Activated CD8-positive, alpha-beta T cell treated with anti-CD3 and anti-CD28 coated beads, Interleukin-2, amount 10 ng/mL, durations not matched to agents 7 days and 5 days (primary cell): ENCODE data around the gene UNC119B. TPM values are rescaled to one million over a fixed set of nuclear protein-coding genes. Genes with fewer than 3 reads are reported as not detected.

Experiments used
- ATAC-seq: fragments of 150-1000 bp; cut with Tn5 transposase; one replicate; pipeline ENCODE4 v1.10.0; 2021; ENCODE audit warnings: moderate library complexity
- CTCF ChIA-PET: fragments of 350-600 bp; sonication (Branson Sonifier 250); formaldehyde crosslinking; loops from one replicate; lab custom pipeline; 2021; ENCODE audit warnings: antibody characterized with exemption; lab: Charles Lee
- POLR2A ChIA-PET: fragments of 350-600 bp; sonication (Branson Sonifier 250); formaldehyde crosslinking; loops from one replicate; lab custom pipeline; 2021; ENCODE audit warnings: antibody characterized with exemption; lab: Charles Lee
- DNase-seq: peaks from one replicate; pipeline ENCODE4 v3.0.0-alpha.2; 2020
- H3K27ac Mint-ChIP-seq: one replicate; pipeline ENCODE4 v1.8.0; 2021; ENCODE audit warnings: mild to moderate bottlenecking, mixed read lengths
- H3K27me3 Mint-ChIP-seq: one replicate; pipeline ENCODE4 v1.8.0; 2021; ENCODE audit warnings: low read depth, mixed read lengths
- H3K36me3 Mint-ChIP-seq: one replicate; pipeline ENCODE4 v1.8.0; 2021; ENCODE audit warnings: low read depth, mixed read lengths
- H3K4me1 Mint-ChIP-seq: one replicate; pipeline ENCODE4 v1.8.0; 2021; ENCODE audit warnings: low read depth, mixed read lengths
- H3K4me3 Mint-ChIP-seq: one replicate; pipeline ENCODE4 v1.8.0; 2021; ENCODE audit warnings: mild to moderate bottlenecking, mixed read lengths
- H3K9me3 Mint-ChIP-seq: one replicate; pipeline ENCODE4 v1.8.0; 2022; ENCODE audit warnings: mixed read lengths; ENCODE audit not compliant: insufficient read depth
- total RNA-seq, 2 experiments: library from RNA; stranded (reverse); gene quantifications; one replicate each; pipeline ENCODE4 v1.2.3, GENCODE V29; 2021

UNC119B gene
- total RNA-seq, 2 experiments from 2014 or later: 18.5 to 18.9 TPM

- Mint-ChIP-seq H3K36me3 (peaks cover 17% of the 10 kb centered on the region), H3K4me1 (peaks cover 64% of the 10 kb centered on the region), H3K4me3 (peak overlapping the region; percentile 93), H3K27ac (peak overlapping the region; percentile 43), H3K9me3 (no peaks in the 10 kb centered on the region), H3K27me3 (no peaks in the 10 kb centered on the region)
- DNase-seq: no peak
- no peak for ATAC-seq
- POLR2A ChIA-PET: interaction anchor here (0.9 to 1.2 kb wide), 3 partner anchors 11 to 33 kb away, joined by 3 to 6 read pairs (median 4); partner anchors contain the start of gene UNC119B
- CTCF ChIA-PET: interaction anchor here (0.6 to 10.4 kb wide), 6 partner anchors 10 to 284 kb away, joined by 3 to 98 read pairs (median 10); partner anchors contain the start of gene POP5
Measured at GRCh38 chr12:120689397-120690082, 20.7 kb upstream of the UNC119B start.

DNA sequence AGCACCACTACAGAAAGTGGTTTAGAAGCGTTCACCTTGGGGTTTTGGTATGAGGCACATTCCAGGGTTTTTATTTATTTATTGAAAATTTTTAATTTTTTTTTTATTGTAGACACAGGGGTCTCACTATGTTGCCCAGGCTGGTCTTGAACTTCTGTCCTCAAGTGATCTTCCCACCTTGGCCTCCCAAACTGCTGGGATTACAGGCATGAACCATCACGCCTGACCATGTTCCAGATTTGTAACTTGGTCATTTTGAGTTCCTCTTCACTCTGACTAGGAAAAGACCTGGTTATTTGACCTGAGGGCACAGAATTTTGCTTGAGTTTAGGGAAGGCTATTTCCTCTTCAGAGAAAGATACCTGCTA is 20.2 kb upstream of the UNC119B start:
- CTCF ChIA-PET: interaction anchor here (1.5 to 10.4 kb wide), 5 partner anchors 11 to 282 kb away, joined by 6 to 98 read pairs (median 15); partner anchors contain the start of gene POP5
- POLR2A ChIA-PET: interaction anchor here (0.9 to 1.2 kb wide), 3 partner anchors 11 to 32 kb away, joined by 3 to 6 read pairs (median 4); partner anchors contain the start of gene UNC119B
- ATAC-seq: no peak
- Mint-ChIP-seq H3K9me3 (no peaks in the 10 kb centered on the region), H3K4me3 (no peak overlapping the region), H3K36me3 (peaks cover 22% of the 10 kb centered on the region), H3K27me3 (no peaks in the 10 kb centered on the region), H3K27ac (no peak overlapping the region), H3K4me1 (peaks cover 59% of the 10 kb centered on the region)
- DNase-seq: no peak

DNA sequence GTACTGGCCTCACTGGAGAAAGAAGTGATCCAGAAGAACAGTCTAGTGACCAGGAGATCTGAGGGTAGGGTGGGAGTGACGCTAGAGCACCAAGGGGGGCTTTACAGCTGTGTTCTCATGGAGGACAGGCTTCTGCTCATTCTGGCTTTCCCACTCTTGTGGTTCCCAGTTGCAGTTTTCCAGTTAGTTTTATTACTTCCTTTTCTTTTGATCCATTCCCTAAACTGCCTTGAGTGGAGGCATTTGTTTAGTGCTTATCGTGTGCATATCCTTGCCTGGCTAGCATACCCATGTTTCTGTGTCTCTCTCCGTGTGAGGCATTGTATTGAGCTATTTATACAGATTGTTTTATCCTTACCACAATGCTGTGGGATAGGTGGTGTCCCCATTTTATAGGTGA is 19.3 kb upstream of the UNC119B start:
- ATAC-seq: no peak
- CTCF ChIA-PET: interaction anchor here (0.7 to 10.4 kb wide), 5 partner anchors 8 to 108 kb away, joined by 3 to 98 read pairs (median 11); no protein-coding TSS in a partner anchor
- Mint-ChIP-seq H3K4me1 (peaks cover 53% of the 10 kb centered on the region), H3K9me3 (no peaks in the 10 kb centered on the region), H3K27me3 (no peaks in the 10 kb centered on the region), H3K4me3 (no peak overlapping the region), H3K36me3 (peaks cover 29% of the 10 kb centered on the region), H3K27ac (no peak overlapping the region)
- no peak for DNase-seq
- POLR2A ChIA-PET: interaction anchor here (0.8 to 1.2 kb wide), 2 partner anchors 19 to 269 kb away, joined by 3 to 6 read pairs; partner anchors contain the start of gene UNC119B

- Mint-ChIP-seq H3K4me1 (peaks cover 53% of the 10 kb centered on the region), H3K4me3 (no peak overlapping the region)
- CTCF ChIA-PET: interaction anchor here (0.7 to 10.4 kb wide), 4 partner anchors 45 to 368 kb away, joined by 3 to 98 read pairs (median 7); no protein-coding TSS in a partner anchor
Measured at GRCh38 chr12:120692524-120693033, 17.7 kb upstream of the UNC119B start.

DNA sequence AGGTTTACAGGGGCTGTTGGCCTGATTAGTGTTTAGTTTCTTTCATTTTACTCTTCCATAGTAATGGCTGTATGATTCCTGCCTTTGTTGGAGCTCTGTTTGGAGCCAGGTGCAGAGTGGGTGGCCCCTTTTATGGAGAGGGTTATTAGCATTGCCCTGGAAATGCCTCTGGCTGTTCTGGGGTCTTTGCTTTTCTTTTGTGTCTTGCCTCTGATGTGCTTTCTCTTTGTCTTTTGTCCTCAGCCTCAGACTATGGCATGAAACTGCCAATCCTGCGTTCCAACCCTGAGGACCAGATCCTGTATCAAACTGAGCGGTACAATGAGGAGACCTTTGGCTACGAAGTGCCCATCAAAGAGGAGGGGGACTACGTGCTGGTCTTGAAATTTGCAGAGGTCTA is 16.4 kb upstream of the UNC119B start:
- no peaks in the 10 kb centered on the region for H3K9me3 Mint-ChIP-seq
- ATAC-seq (no peak), DNase-seq (no peak)
- no peak overlapping the region for H3K4me3 Mint-ChIP-seq
- ChIA-PET POLR2A (no interaction called here), CTCF (interaction anchor here (1.2 to 10.4 kb wide), 2 partner anchors 21 to 47 kb away, joined by 3 to 98 read pairs; no protein-coding TSS in a partner anchor)
- peaks cover 43% of the 10 kb centered on the region for H3K36me3 Mint-ChIP-seq
- H3K27me3 Mint-ChIP-seq: no peaks in the 10 kb centered on the region
- H3K4me1 Mint-ChIP-seq: peaks cover 40% of the 10 kb centered on the region
- H3K27ac Mint-ChIP-seq: no peak overlapping the region

More at GRCh38 chr12:120692524-120693033, 17.7 kb upstream of the UNC119B start:
- Mint-ChIP-seq H3K27ac (peak overlapping the region; percentile 58), H3K36me3 (peaks cover 37% of the 10 kb centered on the region), H3K27me3 (no peaks in the 10 kb centered on the region), H3K9me3 (no peaks in the 10 kb centered on the region)
- ATAC-seq (no peak), DNase-seq (no peak)
- POLR2A ChIA-PET: no interaction called here

DNA sequence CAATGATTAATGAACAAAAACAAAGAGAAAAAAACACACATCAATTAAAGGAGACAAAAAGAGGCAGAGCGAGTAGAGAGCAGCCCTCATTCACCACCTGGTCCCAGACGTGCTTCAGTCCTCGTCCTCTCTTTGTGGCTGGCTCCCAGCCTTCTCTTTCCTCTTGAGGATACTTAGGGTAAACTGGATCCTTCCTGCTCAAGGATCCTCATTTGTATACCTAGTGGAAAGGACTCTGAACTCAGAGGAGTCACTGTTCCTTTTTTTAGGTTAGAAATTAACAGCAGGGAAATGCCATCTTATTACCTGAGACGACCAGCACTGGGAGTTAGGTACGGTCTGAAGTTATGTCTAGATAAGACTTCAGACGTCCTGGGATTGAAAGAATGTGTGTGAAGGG is 13.6 kb upstream of the UNC119B start:
- Mint-ChIP-seq H3K27ac (no peak overlapping the region), H3K9me3 (no peaks in the 10 kb centered on the region), H3K27me3 (no peaks in the 10 kb centered on the region), H3K36me3 (peaks cover 59% of the 10 kb centered on the region), H3K4me3 (no peak overlapping the region), H3K4me1 (peaks cover 15% of the 10 kb centered on the region)
- POLR2A ChIA-PET: no interaction called here
- ATAC-seq (no peak), DNase-seq (no peak)
- CTCF ChIA-PET: interaction anchor here (4.6 kb wide), 1 partner anchor 48 kb away, joined by 21 read pairs; no protein-coding TSS in a partner anchor

DNA sequence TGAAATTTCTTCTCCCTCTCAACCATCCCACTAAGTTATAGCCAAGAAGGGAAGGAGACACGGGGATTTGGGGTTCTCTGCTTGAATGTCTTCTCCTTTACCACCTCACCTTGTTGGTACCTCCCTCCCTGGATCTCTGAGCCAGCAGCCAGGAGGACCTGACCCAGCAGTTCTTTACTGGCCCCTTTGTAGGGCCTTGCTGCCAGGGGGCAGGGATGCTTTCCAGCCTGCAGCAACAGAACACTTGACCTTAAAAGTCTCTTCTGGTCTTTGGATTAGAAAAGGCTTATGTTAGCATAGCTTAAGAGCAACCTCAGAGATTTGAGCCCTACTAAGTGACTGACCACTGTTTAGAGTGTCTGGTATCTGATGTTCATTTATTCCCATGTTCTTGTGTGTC is 12.9 kb upstream of the UNC119B start:
- DNase-seq (no peak), ATAC-seq (no peak)
- CTCF ChIA-PET: interaction anchor here (1.4 to 4.6 kb wide), 3 partner anchors 14 to 50 kb away, joined by 4 to 21 read pairs (median 5); no protein-coding TSS in a partner anchor
- no peak overlapping the region for H3K4me3 Mint-ChIP-seq
- no peak overlapping the region for H3K27ac Mint-ChIP-seq
- no peaks in the 10 kb centered on the region for H3K9me3 Mint-ChIP-seq
- peaks cover 8% of the 10 kb centered on the region for H3K4me1 Mint-ChIP-seq
- no peaks in the 10 kb centered on the region for H3K27me3 Mint-ChIP-seq
- H3K36me3 Mint-ChIP-seq: peaks cover 59% of the 10 kb centered on the region
- POLR2A ChIA-PET: no interaction called here

DNA sequence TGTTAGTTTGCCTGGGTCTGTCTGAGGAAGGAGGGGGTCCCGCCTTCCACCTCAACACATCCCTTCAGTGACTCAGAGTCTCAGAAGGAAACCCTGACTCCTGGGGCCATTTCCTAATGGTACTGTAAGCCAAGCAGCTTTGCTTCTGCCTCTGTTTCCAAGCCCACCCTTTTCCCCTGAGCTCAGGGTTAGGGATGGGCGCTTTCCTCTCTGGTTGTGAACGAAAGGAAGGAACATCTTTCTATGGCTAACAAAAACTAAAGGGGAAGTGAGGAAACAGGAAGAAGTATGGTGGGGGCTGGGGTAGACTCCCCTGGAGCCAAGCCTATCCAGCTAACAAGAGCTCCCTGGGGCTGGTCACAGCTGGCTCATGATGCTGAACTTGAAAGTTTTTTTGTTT is 11.6 kb upstream of the UNC119B start:
- Mint-ChIP-seq H3K27ac (no peak overlapping the region), H3K4me1 (no peaks in the 10 kb centered on the region), H3K9me3 (no peaks in the 10 kb centered on the region), H3K36me3 (peaks cover 54% of the 10 kb centered on the region), H3K4me3 (no peak overlapping the region), H3K27me3 (no peaks in the 10 kb centered on the region)
- ChIA-PET CTCF (interaction anchor here (0.7 to 4.6 kb wide), 7 partner anchors 8 to 430 kb away, joined by 3 to 21 read pairs (median 3); no protein-coding TSS in a partner anchor), POLR2A (interaction anchor here (0.6 kb wide), 1 partner anchor 29 kb away, joined by 3 read pairs; no protein-coding TSS in a partner anchor)
- ATAC-seq (no peak), DNase-seq (no peak)

GRCh38 chr12:120699553-120699952 is 10.7 kb upstream of the UNC119B start:
- Mint-ChIP-seq H3K27me3 (no peaks in the 10 kb centered on the region), H3K4me1 (no peaks in the 10 kb centered on the region), H3K27ac (no peak overlapping the region), H3K4me3 (no peak overlapping the region), H3K9me3 (no peaks in the 10 kb centered on the region), H3K36me3 (peaks cover 49% of the 10 kb centered on the region)
- no peak for ATAC-seq
- ChIA-PET POLR2A (no interaction called here), CTCF (interaction anchor here (0.7 to 4.6 kb wide), 4 partner anchors 9 to 129 kb away, joined by 3 to 21 read pairs (median 3); no protein-coding TSS in a partner anchor)
- no peak for DNase-seq

- POLR2A ChIA-PET: interaction anchor here (0.7 to 1.4 kb wide), 2 partner anchors 11 to 257 kb away, joined by 3 read pairs; no protein-coding TSS in a partner anchor
Measured at GRCh38 chr12:120700886-120701285, 9.4 kb upstream of the UNC119B start.

DNA sequence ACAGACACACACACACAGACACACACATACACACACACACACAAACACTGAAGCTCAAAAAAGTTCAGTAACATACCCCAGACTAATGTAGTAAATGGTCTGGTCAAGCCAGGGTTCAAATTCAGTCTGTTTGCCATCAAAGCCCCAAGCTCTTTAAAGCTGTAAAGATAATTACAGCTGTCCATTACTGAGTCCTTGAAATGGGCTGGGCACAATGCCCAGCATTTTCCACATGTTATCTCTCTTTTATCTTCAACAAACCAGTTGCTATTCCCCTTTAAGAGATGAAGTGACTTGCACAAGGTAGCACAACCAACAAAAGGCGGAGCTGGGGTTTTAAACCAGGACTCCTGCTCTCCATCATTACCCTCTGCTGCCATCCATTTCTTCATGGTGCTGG is 7.6 kb upstream of the UNC119B start:
- no peak overlapping the region for H3K4me3 Mint-ChIP-seq
- H3K9me3 Mint-ChIP-seq: no peaks in the 10 kb centered on the region
- H3K36me3 Mint-ChIP-seq: peaks cover 35% of the 10 kb centered on the region
- no peak overlapping the region for H3K27ac Mint-ChIP-seq
- no peaks in the 10 kb centered on the region for H3K4me1 Mint-ChIP-seq
- CTCF ChIA-PET: interaction anchor here (1.3 to 1.8 kb wide), 4 partner anchors 9 to 120 kb away, joined by 3 to 10 read pairs (median 4); no protein-coding TSS in a partner anchor
- POLR2A ChIA-PET: no interaction called here
- no peaks in the 10 kb centered on the region for H3K27me3 Mint-ChIP-seq
- ATAC-seq (no peak), DNase-seq (no peak)

More at GRCh38 chr12:120700886-120701285, 9.4 kb upstream of the UNC119B start:
- H3K27me3 Mint-ChIP-seq: no peaks in the 10 kb centered on the region
- ATAC-seq (no peak), DNase-seq (no peak)
- peak overlapping the region; percentile 13 for H3K27ac Mint-ChIP-seq
- no peaks in the 10 kb centered on the region for H3K9me3 Mint-ChIP-seq
- peaks cover 44% of the 10 kb centered on the region for H3K36me3 Mint-ChIP-seq
- CTCF ChIA-PET: interaction anchor here (1.1 to 4.6 kb wide), 4 partner anchors 13 to 54 kb away, joined by 3 to 21 read pairs (median 4); no protein-coding TSS in a partner anchor
- H3K4me3 Mint-ChIP-seq: no peak overlapping the region
- no peaks in the 10 kb centered on the region for H3K4me1 Mint-ChIP-seq
